ENCODE data around the gene XRN1.

GRCh38 chr3:142285083-142285517, 162.7 kb downstream of the XRN1 start:
- TF ChIP-seq CTCF (conservative IDR thresholded peaks at IDR 0.05): no peak
- TF ChIP-seq ZFX (IDR thresholded peaks at IDR 0.05): no peak
